T-helper 9 cell (primary cell): ENCODE results near the gene THAP3.
"Not testable (repeated sequence)": the region's sequence is repeated elsewhere in the genome, so short reads cannot be mapped to it uniquely, and the experiment has no call there.

ENCODE experiments used
- DNase-seq: peaks from one replicate; pipeline ENCODE4 v3.0.0-alpha.2; 2020

Gene THAP3

DNA sequence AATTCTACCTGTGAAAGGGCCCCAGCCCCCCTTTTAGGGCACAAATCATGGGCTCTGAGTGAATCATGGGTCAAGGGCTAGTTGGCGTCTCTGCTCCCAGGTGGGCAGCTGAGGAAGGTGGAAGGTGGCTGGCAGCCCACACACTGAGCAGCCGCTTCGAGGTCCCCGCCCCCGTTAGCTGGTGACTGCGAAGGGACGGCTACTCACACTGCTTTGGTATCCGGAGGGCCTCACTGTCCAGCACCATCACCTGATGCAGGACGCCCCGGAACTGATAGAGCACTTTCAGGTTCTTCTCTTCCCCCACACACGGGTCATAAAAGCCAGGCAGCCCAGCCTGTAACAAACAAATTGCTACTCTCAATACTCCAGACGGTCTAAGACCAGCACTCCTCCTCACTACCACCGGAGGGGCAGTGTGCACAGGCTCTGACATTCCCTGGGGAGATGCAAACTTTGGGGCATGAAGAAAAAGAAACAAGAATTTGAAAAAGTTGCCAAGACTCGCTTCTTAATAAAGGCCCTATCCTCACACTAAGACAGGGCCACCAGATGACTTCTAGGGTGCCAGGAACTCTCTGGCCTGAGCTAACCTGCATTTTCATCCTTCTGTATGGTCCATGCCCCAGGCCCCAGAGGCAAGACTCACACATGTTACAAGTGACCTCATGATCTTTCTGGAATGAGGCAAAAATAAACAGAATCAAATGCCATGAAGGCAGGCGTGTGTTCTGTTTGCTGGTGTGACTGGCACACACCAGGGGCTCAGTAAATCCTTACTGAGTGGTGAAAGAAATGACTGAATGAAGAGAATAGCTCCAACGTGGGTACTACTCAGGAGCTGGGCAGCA lies 11.5 kb downstream of the THAP3 start:
- DNase-seq, result no peak

DNA sequence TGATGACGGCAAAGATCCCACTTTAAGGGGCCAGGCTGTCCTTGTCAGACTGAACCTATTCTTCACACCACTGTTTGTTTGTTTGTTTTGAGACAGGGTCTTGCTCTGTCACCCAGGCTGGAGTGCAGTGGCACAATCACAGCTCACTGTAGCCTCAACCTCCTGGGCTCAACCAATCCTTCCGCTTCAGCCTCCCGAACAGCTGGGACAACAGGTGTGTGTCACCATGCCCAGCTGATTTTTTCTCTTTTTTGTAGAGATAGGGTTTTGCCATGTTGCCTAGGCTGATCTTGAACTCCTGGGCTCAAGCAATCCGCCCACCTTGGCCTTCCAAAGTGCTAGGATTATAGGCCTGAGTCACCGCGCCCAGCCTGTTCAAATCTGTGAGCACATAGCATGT lies 12.1 kb downstream of the THAP3 start:
- DNase-seq, result not testable (repeated sequence)

DNA sequence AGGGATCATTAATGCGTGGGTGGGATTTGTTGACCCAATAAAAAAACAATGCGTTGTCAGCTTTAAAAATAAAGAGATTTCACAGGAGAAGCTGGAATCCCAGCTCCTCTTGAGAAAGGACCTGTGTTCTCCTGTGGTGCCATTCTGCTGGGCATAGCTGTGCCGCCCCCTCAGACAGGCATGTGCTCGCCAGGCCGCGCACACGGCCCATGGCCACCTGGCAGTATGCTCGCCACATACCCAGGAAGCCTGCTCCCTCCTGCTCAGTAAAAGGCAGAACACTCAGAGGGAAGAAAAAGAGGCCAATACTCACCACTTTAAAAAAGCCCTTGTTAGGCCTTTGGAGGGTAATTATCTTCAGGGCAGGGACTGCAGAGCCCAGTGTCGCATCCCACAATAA lies 13.1 kb downstream of the THAP3 start:
- DNase-seq, result no peak

GRCh38 chr1:6638226-6638625 lies 13.6 kb downstream of the THAP3 start:
- no peak for DNase-seq

DNA sequence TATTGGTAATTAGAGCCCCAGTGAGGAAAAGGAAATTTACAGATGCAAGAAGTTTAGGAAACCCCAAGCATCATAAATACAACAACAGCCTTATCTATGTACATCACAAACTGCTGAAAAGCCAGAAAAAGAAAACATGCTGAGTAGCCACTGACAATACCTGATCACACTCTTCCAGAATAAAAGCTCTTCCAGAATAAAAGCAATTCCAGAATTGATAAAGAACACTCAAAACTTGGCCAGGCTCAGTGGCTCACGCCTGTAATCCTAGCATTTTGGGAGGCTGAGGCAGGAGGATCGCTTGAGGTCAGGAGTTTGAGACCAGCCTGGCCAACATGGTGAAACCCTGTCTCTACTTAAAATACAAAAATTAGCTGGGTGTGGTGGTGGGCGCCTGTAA lies 16.2 kb downstream of the THAP3 start:
- DNase-seq, result not testable (repeated sequence)

DNA sequence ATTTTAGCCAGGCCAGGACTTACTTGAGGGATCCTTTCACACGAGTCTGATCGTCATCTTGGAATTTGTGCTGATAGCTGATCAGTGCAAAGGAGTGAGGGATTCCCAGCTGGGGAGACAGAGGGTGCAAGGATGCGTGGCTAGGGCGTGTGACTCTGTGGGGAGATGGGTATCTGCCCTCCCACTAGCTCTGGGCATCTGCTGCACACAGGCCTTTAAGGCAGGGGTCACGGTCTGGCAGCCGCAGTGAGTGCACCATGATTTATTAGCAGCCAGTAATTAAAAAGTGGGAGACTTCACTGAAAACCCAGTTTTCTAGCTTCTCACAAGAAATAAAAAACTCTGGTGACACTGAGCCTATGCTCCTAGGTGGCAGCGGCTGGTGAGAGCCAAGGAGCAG lies 20.4 kb downstream of the THAP3 start:
- no peak for DNase-seq

DNA sequence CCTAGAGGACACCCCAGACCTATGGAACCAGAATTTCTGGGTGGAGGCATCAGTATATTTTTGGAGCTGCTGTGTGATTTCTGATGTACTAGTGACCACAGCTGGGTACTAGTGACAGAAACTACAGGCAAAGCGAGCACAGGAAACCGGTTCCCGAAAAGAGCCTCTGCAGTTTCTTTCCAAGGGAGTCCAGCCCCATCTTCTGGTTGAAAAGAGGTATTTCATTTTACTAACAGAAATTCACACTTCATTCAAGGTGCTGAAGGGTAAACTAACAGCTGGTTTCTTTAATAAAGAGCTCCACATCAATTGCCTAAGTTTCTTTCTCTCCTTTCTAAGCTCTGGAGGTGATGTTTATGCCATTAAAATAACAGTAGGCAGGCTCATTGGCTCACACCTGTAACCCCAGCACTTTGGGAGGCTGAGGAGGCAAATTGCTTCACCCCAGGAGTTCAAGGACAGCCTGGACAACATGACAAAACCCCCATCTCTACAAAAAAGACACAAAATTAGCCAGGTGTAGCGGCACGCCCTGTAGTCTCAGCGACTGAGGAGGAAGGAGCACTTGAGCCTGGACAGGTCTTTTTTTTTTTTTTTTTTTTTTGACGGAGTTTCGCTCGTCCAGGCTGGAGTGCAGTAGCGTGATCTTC lies 22.0 kb downstream of the THAP3 start:
- DNase-seq, result no peak

DNA sequence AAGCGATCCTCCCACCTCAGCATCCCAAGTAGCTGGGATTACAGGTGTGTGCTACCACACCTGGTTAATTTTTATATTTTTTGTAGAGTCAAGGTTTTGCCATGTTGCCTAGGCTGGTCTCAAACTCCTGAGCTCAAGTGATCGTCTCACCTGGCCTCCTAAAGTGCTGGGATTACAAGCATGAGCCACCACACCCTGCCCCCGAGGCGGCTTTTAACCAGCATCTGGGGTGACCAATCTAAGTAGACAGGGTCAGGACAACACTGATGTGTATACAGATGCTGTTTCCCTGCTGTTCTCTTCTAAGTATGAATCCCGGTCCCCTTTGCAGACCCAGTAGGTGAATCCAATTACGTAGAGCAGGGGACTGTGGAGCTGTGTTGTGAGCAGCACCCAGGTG lies 23.9 kb downstream of the THAP3 start:
- DNase-seq, result no peak

GRCh38 chr1:6651909-6652308 lies 27.2 kb downstream of the THAP3 start:
- no peak for DNase-seq

GRCh38 chr1:6652986-6653385 lies 28.3 kb downstream of the THAP3 start:
- no peak for DNase-seq

DNA sequence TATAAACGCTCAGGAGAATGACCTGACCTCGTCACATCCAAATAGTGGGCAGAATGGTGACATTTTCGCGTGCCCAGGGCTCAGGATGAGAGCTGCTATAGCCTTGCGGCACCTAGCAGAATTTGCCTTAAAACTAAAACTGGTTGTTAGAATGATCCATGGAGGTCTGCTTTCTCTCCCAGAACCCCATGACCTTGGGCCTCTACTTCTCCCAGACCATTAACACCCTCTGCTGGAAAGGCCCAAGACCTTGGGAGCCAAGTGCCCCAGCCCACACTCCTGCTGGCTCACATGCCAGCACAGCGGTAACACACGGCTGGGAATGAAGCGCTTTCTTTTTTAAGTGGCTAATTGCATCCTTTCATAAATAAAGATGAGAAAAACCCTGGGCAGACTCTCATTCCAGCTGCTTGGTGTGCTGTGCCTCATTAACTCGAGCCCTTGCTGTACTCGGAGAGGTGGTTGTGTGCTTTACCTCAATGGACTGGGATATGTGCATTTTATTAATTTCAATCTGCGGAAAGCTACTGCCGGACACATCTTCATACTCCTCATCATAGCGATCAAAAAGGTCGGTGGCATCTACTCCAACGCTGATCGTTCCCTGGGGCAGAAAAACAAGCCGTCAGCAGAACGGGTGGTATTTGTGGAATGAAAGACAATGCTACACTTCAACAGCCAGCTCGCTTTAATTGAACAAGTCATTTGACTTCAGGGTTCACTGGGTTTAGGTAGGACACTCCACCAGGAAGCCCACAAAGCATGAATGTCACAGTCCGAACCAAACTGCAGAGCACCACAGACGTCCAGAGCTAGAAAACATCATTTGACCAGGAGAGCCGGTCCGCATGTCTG lies 29.0 kb downstream of the THAP3 start:
- no peak for DNase-seq

GRCh38 chr1:6657138-6657537 lies 32.5 kb downstream of the THAP3 start:
- no peak for DNase-seq

DNA sequence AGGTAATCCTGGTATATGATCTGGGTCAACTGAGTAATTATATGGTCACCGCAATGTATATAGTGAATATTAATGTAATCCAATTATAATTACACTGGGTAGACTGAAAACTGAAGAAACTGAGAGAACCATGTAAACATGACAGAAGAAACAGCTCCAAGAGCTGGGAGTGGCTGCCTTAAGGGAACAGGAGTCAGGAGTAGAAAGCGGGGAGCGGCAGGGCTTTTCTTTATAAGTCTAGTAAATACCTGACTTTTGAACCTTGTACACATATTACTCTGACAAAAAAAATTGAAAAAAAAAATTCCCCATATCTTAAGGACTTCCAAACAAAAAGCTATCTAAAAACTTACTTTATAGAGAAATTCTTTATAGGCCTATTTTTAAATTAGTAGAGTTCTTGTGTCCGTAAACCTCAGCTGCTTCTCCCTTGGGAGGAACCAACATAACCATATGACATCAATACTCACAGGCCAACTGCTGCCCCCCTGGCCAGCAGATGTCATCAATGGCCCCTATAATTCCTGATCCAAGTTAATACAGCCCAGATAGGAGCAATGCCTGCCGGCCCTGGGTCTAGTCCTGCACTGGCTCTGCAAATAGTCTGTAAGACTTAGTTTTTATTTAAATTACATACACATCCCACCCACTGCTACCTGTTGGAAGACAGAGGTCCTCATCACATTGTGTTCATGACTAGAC lies 33.8 kb downstream of the THAP3 start:
- DNase-seq, result no peak

DNA sequence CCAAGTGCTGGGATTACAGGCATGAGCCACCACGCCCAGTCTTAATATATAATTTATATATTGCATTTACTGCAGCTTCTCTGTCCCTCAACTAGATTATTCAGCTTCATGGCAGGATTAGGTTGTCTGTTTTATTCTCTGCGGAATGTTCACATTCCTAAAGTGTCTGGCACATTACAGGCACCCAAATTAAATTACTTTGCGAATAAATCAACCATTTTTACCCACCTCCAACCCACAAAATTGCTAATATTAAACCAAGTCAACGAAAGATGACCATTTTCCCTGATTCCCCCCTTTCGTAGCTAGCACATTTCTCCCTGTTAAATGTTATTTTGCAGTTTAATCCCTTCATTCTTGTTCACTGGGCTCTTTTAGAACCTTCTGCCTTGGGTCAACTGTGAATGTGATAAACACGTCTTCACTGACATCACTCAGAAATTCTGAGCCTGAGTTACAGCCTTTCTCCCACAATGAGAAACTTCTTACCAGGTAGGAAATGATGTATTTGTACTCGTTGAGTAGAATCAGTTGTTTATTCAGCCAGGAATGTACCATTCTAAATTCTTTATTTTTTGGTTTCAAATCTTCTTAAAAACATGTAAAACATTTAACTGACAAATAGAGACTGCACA lies 35.9 kb downstream of the THAP3 start:
- DNase-seq, result no peak

GRCh38 chr1:6662468-6662867 lies 37.8 kb downstream of the THAP3 start:
- not testable (repeated sequence) for DNase-seq

DNA sequence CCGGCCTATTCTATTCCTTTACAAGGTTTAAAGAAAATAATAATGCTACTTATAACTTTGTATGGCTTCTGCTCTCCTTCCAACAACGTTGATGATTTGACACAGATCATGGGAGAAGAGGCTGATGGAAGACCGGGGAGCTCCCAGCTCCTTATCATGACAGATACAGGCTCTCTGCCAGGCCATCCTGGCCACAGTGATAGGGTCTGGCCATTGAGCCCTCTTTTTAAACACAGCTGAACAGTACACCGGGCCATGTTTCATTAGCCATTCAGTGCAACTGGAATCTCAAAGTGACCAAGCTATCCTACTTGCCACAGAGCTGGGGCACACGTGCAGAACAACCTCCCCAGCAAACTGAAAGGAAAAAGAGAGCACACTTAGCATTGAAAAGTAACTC lies 42.0 kb downstream of the THAP3 start:
- no peak for DNase-seq

DNA sequence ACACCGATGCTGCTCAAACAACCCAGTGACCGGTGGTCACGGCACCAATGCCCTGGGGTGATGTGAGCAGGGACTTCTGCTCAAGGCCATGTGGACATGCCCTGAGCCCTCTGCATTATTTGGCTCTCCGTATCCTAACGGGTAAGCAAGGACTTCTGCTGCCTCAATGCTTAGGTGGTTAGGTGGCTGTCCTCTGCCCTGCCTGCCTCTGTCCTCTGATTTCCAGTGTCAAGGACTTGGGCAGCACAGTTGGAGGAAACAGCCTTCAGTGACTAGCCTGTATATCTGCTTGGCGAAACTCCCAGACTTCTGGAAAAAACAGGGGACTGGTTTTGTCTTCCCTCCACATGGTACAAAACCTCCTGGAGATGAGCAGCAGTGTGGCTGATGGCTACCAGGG lies 42.5 kb downstream of the THAP3 start:
- no peak for DNase-seq

GRCh38 chr1:6668503-6668902 lies 43.8 kb downstream of the THAP3 start:
- no peak for DNase-seq

DNA sequence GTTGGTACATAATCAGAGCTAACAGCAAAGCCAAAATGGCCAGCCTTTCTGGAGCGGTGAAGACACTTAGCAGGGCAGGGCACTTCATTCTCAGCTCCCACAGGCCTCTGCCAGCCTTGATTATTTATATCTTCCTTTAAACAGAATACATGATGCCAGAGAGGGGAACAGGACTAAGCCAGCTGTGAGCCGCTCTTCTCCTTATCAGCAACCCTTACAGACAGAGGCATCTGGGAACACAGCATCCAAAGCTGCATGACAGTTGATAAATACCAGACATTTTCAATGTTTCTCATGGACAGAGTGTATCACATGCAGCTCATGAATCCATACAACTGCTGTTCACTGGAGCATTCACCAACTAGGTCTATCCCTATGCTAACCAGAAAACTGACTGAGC lies 47.9 kb downstream of the THAP3 start:
- DNase-seq, result no peak

DNA sequence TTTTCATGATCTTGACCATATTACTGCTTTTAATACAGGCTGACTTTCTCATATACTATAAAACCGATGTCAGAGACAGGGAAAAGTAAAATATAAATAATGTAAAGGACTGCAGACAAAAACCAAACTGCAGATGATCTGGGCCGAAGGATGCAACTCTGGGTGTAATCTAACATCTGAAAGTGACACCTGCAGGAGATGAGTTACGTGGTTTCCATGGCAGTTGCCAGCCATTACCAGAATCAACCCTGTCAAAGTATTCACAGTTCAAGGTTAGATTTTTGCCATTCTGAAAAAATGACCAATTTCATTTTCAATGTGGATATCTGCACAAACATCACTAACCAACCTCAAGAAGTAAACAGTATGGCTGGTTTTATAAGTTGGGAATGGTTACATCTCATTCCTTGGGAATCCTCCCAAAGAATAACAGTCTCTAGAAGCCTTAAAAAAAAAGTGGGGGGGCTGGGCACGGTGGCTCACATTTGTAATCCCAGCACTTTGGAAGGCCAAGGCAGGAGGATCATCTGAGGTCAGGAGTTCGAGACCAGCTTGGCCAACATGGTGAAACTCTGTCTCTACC lies 49.2 kb downstream of the THAP3 start:
- DNase-seq, result no peak

DNA sequence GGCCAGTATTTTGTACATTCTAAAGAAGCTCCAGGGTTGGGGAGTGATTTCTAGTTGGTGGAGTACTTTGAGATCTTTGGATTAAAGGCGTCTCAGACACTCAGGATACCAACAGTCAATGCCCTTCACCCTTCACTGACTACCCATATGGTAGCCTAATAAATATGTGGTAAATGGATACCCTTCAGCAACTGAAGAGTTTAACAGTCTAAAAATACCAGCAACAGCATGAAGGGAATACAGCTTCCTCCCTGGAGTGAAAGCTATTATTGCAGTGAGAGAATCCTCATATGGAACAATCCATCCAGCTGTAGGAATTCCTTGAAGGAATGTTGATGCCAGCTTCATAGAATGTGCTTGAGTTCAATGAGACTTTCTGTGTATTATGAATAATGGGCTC lies 50.1 kb downstream of the THAP3 start:
- no peak for DNase-seq

DNA sequence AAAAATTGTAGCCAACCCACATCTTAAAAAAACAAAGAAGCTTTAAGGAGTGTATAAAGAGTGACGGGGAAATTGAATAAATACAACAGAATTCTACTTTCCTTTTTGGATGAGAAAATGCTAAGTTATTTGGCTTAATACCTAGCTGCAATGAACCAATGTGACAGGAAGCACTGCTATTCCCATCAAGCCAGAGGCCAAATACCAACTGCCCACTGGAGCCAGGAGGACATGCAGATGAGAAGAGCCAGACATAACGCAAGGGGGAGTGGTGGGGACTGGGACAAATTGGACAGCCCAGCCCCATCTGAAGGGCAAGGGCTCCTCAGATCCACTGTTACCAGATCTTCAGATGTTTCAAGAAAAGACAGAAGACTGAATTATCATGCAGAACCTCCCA lies 51.3 kb downstream of the THAP3 start:
- no peak for DNase-seq
